HG03354 (cell line): ENCODE data around the gene GCKR.

ENCODE experiments used
- ATAC-seq: cut with Tn5 transposase; IDR thresholded peaks from one replicate; pipeline ENCODE4 v1.9.1; 2021; ENCODE audit warnings: mild to moderate bottlenecking; ENCODE audit not compliant: unreplicated experiment, poor library complexity, severe bottlenecking

Gene GCKR, protein sequence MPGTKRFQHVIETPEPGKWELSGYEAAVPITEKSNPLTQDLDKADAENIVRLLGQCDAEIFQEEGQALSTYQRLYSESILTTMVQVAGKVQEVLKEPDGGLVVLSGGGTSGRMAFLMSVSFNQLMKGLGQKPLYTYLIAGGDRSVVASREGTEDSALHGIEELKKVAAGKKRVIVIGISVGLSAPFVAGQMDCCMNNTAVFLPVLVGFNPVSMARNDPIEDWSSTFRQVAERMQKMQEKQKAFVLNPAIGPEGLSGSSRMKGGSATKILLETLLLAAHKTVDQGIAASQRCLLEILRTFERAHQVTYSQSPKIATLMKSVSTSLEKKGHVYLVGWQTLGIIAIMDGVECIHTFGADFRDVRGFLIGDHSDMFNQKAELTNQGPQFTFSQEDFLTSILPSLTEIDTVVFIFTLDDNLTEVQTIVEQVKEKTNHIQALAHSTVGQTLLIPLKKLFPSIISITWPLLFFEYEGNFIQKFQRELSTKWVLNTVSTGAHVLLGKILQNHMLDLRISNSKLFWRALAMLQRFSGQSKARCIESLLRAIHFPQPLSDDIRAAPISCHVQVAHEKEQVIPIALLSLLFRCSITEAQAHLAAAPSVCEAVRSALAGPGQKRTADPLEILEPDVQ

DNA sequence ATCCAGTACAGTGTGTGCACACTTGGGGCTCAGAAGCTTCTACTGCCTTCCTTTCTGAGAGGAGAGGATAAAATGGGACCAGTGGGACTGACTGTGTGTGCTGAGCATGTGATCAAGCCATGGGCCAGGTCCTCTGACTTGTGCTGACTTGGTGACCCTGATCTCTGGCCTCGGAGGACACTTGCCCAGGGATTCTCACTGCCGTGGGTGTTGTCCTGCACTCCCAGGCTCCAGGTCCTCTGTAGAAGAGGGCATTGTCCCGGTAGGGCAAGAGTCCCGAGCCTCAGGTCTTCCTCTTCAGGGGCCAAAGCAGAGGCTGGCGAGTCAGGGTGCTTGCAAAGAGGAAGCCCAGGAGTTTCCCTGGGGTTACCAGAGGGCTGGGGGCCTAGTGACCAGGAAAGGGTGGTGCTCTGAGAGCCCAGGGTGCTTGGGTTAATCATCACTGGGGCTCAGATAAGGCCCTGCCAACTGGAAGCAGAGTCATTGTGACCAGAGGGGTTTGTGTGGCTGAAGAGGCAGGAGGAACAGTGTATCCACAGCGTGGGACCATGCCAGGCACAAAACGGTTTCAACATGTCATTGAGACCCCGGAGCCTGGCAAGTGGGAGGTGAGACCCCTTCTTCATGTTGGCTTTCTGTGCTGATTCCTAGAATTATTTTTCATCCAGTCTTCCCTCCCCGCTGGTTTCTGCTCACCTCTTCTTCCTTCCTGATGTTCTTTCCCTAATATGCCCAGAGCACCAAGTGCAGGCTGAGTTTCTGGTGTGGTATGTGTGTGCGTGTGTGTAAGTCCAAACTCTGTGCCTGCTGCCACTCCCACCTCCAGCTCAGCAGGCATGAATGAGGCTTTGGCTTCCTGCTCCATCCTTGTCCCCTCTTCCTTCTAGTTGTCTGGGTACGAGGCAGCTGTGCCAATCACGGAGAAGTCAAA lies at the start of gene GCKR:
TSS of gene GCKR (plus strand) at position 483 of the 931 bp plus-strand sequence. CDS start at position 549, 66 bp downstream.
- no peak for ATAC-seq

DNA sequence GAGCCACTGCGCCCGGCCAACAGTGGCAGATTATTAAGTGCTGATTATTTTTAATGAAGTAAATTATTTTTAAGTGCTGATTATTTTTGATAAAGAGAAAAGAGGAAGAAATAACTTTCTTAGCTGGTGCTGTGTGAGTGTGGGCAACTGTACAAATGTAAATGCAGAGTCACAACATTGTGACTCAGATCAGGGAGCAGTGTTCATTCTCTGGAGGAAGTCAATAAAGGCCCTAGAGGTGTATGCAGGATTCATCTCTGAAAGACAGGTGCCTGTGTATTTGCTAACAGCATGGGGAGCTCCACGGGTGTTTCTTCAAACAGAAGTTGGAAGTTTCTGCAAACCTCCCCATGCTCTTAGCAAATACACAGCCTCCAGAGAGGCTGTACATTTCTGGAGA lies 48.3 kb upstream of the GCKR start:
- ATAC-seq: no peak

DNA sequence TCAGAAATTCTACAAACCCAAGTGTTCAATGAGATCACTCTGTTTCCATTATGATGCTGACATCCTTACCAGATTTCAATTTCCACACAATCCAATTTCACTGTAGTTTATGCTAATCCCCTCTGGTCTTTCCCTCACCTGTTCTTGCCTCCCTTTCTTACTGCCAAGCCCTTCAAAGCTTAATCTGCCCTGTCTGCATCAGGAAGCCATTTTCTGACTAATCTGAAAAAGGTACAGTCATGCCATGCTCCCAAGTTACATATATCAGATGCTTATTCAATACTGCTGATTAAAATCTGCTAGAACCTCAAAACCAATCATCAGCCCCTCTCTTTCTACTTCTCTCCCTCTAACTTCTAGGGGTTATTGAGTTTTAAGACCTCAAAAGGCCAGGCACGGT lies 45.5 kb upstream of the GCKR start:
- ATAC-seq: no peak

DNA sequence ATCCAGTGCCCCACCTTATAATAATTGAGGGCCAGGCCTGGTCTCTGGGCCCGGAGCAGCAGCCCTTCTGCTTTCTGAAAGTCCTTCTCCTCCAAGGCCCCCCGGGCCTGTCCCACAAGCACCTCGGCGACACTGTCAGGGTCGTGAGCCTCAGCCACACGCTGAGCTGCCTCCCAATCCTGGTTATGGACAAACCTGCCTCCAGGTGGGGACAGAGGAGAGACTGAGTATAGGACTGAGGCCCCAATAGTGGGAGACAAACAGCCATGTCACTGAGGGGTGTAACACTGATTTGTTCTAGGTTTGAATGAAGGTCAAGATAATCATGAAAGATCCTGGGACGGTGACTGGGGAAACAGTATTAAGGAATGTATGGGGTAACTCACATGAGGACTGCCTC lies 42.7 kb upstream of the GCKR start:
- no peak for ATAC-seq

GRCh38 chr2:27461118-27461517 lies 35.5 kb upstream of the GCKR start:
- ATAC-seq: no peak

GRCh38 chr2:27464443-27464842 lies 32.2 kb upstream of the GCKR start:
- no peak for ATAC-seq

DNA sequence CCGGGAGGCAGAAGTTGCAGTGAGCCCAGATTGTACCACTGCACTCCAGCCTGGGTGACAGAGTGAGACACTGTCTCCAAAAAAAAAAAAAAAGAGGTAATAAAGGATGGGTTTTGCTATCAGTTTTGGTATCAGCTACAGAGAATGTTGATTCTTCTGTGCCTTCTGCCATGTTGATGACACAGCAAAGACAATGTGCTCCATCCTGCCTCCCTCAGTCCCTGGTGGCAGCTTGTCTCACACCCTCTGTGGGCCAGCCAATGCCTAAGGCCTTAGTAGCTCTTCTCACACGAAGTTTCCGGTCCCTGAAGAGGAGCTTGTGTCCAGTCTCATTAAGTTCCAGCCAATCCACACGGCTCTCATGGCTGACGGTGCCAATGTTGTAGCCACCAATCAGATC lies 24.7 kb upstream of the GCKR start:
- ATAC-seq: no peak

DNA sequence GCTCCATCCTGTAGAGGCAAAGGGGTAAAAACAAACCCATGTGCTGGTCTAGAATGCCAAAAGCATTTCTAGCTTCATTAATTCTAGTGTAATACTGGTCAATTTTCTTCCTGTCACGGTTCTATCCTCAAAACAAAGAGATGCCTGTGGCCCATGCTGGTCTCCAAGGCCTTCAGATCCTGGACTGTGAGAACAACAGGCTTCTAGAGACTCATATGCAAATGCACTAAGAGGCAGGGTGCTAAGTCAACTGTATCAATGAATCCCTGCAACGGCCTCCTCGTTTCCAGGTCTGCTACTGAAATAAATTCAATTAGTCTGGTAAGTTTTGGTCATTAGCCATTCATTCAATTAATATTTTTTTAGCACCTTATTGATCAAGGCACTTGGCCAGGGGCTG lies 11.1 kb upstream of the GCKR start:
- no peak for ATAC-seq

DNA sequence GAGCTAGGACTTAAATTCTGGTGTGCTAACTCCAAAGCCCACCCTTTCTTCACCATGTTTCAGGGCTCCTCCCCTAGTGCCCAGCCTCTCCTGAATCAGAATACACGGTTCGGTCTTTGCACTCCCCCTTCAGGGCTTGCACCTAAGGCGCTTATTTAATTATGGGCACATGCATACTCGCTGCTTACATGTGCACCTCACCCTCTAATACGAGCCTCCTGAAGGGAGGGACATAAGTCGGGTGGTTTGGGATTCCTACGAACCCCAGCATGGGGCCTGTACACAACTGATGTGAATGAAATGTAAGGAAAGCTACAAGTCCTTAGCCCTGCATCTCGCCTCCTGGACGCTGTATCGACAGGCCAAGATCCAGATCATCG lies 7.5 kb upstream of the GCKR start:
- ATAC-seq: peak; percentile 8

GRCh38 chr2:27489498-27490397 lies 6.9 kb upstream of the GCKR start, which contains the start of gene IFT172:
Gene IFT172 (minus strand): TSS chr2:27489743. CDS start chr2:27489653, 90 bp downstream.
- ATAC-seq: peak; percentile 94

- ATAC-seq: no peak
These were observed 4.1 kb upstream of the GCKR start for GRCh38 chr2:27492557-27492956.

DNA sequence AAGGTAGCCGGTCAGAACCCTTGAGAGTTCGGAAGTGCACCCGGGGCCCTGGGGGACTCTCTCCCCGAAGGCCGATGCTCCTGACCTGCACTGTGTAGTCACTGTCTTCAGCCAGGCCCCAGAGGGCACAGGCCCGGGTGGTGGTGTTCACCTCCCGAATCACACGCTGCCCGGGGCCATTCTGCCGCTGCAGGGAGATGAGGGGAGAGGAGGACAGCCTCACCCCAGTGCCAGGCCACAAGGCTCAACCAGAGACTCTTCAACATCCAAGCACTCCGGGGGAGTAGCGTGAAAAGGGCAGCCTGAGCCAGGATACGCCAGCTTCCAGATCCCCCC lies 2.7 kb upstream of the GCKR start:
- ATAC-seq: no peak

DNA sequence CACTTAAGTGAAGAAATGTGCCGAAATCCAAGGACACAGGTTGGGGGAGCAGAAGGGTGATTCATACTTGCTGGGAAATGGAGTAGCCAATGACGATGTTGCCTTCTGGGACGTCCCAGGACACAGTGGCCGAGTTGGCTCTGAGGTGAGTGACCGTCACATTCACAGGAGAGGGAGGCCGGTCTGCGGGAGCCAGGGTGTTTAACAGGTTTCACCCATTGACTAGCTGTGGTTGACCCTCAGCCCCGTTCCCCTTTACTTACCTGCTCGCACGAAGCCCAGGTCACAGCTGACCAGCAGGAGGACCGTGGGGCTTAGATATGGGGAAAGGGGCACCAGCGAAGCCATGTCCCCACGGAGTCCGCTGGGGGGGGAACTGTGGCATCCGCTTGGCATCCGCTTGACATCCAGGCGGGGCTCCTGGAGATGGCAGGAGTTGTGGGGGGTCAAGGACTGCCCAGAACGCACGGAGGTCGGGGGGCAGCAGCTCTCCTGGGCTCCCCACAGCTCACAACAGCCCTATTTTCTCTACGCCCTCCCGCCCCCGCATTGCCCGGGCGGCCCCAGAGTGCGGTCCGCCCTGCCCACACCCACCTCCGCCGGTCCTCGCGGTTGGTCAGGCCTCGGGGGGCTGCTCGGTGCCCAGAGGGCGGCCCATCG lies 2.2 kb upstream of the GCKR start:
- ATAC-seq: no peak

- ATAC-seq: no peak
These were observed 1.6 kb upstream of the GCKR start, which contains the start of gene FNDC4 for GRCh38 chr2:27494944-27495554. Gene FNDC4 (minus strand): TSS chr2:27495200. CDS start chr2:27494679, 521 bp downstream.

DNA sequence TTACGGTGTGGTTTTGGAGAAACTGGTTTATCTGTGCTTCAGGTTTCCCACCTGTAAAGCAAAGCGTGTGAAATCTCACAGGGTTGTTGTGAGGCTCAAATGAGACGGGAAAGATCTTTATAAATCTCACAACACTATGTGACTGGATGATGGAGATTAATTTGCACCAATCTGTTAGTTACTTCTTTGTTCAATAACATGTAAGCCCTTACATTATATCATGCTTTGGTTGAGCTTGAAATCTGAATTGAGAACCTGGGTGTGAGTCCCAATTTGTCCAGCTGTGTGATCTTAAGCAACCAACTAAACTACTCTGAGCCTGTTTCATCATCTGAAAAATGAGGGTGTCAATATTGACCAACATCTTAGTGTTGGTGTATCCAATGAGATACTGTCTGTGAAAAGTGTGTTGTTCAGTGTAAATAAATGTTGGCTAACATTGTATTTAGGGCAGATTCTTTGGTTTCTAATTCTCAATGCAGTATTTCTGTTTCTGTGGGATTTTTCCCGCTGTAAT lies 741 bp upstream of the GCKR start:
- ATAC-seq: no peak

GRCh38 chr2:27497288-27497627 lies 619 bp downstream of the GCKR start:
- ATAC-seq: no peak

DNA sequence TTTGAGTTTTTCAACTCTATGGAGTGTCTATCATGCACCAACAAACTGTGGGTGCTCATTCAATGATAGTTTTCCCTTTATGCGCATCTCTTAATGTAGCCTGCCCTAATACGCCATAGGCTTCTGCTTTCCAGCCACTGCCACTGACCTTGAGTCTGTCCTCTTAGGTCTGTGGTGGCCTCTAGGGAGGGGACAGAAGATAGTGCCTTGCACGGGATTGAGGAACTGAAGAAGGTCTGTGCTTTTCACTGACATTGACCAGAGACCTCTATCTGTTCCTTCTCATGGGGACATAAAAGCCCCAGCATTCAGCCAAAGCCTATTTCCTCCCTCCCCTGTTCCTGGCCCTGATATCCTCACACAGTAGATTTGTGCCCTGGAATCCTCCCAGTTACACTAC lies 2.3 kb downstream of the GCKR start:
- no peak for ATAC-seq

DNA sequence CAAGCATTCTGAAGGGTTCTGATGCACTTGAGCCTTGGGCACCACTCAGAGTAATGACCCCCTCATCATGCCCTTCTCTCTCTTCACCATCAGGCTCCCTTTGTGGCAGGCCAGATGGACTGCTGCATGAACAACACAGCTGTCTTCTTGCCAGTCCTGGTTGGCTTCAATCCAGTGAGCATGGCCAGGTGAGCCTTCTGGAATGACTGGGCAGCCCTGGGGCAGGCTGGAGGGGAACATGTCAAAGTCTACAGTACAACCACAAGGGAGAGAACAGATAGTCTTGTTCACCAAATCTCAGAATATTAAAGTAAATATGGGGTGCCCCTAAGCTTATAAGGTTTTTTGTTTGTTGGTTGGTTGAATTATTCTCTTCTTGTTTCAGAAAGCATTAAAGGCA lies 4.4 kb downstream of the GCKR start:
- ATAC-seq: no peak
